HepG2 (cell line): Measurements from ENCODE around the gene GALNT17.

Experiments used
- FOXM1 ChIP-seq: sonication (generic); formaldehyde crosslinking; IDR thresholded peaks from 2 replicates; pipeline ENCODE4 v1.5.0; 2020; ENCODE audit warnings: missing genetic modification reagents
- MXI1 ChIP-seq: IDR thresholded peaks from 3 replicates; pipeline ENCODE4 v1.6.1; 2012; ENCODE audit warnings: low read depth, low read length, inconsistent platforms, borderline replicate concordance
- SETDB1 ChIP-seq: sonication (generic); formaldehyde crosslinking; IDR thresholded peaks from 2 replicates; pipeline ENCODE4 v1.5.1; 2020; ENCODE audit warnings: missing genetic modification reagents, mild to moderate bottlenecking, borderline replicate concordance
- SMARCC2 ChIP-seq: fragments of 450-650 bp; IDR thresholded peaks from 2 replicates; pipeline ENCODE4 v1.6.1; 2017; ENCODE audit warnings: antibody characterized with exemption, mild to moderate bottlenecking
- ZNF598 ChIP-seq: sonication (generic); formaldehyde crosslinking; IDR thresholded peaks from 2 replicates; pipeline ENCODE4 v1.5.1; 2020; ENCODE audit warnings: mild to moderate bottlenecking, missing genetic modification reagents, borderline replicate concordance
- TF ChIP-seq, protein P1 (sequence below): sonication (generic); formaldehyde crosslinking; IDR thresholded peaks from 2 replicates; pipeline ENCODE4 v1.5.0; 2020; ENCODE audit warnings: mild to moderate bottlenecking, missing genetic modification reagents, moderate library complexity

DNA sequence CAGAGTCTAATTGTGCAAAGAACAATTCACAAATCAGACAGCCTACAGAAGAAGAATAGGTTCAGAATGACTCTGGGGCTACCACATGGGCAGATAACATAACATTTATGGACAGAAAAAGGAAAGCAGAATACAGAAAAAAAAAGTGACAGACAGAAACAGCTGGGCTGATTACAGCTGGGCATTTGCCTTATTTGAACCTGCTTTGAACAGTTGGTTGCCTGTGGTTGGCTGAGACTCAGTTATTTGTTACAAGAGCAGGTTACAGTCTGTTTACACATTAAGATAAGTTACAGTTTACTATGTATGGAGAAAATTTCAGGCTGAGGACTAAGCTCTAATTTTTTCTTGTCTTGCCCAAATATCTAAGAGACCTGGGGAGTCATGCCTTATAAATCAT is 327.2 kb downstream of the GALNT17 start:
- TF ChIP-seq, protein P1, sequence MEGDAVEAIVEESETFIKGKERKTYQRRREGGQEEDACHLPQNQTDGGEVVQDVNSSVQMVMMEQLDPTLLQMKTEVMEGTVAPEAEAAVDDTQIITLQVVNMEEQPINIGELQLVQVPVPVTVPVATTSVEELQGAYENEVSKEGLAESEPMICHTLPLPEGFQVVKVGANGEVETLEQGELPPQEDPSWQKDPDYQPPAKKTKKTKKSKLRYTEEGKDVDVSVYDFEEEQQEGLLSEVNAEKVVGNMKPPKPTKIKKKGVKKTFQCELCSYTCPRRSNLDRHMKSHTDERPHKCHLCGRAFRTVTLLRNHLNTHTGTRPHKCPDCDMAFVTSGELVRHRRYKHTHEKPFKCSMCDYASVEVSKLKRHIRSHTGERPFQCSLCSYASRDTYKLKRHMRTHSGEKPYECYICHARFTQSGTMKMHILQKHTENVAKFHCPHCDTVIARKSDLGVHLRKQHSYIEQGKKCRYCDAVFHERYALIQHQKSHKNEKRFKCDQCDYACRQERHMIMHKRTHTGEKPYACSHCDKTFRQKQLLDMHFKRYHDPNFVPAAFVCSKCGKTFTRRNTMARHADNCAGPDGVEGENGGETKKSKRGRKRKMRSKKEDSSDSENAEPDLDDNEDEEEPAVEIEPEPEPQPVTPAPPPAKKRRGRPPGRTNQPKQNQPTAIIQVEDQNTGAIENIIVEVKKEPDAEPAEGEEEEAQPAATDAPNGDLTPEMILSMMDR (CRISPR knock-in tag): no peak
- no peak for TF ChIP-seq SMARCC2
- no peak for TF ChIP-seq ZNF598 (CRISPR knock-in tag)
- TF ChIP-seq FOXM1 (CRISPR knock-in tag): no peak
- no peak for TF ChIP-seq SETDB1 (CRISPR knock-in tag)
- no peak for TF ChIP-seq MXI1
